GM21576 (cell line): ENCODE measurements around the gene PDZD2.
"Not testable (repeated sequence)": the region's sequence is repeated elsewhere in the genome, so short reads cannot be mapped to it uniquely, and the experiment has no call there.

Experiments used
- ATAC-seq: cut with Tn5 transposase; IDR thresholded peaks from one replicate; pipeline ENCODE4 v1.9.1; 2021; ENCODE audit warnings: mild to moderate bottlenecking, moderate library complexity; ENCODE audit not compliant: unreplicated experiment

The PDZD2 gene

DNA sequence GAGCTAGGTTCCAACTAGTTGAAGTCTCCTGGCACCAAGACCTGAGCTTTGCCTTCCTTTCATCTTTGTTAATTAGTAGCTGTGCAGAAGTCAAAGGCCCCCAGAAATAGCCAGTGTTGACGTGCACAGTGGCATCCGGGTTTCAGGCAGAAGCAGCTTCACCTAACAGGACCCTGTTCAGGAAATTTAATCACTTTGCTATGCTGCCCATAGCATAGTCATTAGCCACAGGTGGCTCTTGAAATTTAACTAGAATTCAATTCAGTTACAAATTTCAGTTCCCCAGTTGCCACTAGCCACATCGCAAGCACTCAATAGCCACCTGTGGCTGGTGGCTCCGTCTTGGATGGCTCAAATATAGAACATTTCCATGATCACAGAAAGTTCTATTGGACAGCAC lies 356.1 kb downstream of the PDZD2 start:
- peak; percentile 77 for ATAC-seq

DNA sequence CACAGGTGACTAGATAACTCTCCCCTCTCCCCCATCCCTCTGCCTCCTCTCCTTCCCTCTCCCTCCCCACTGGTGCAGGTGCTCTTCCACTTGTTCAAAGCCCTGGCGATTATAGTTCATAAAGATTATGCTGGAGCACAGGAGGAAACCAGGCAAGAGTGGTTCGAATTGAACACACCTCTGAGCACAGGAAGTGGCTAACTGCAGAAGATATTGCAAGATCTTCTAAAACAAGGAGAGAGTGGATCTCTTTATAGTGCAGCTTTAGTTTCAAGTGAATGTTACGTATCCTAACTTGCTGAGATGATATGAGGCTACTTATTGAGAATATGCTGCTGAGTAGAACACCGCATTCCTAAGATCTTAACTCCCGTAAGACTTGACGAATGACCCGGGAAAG lies 356.8 kb downstream of the PDZD2 start:
- ATAC-seq: no peak

DNA sequence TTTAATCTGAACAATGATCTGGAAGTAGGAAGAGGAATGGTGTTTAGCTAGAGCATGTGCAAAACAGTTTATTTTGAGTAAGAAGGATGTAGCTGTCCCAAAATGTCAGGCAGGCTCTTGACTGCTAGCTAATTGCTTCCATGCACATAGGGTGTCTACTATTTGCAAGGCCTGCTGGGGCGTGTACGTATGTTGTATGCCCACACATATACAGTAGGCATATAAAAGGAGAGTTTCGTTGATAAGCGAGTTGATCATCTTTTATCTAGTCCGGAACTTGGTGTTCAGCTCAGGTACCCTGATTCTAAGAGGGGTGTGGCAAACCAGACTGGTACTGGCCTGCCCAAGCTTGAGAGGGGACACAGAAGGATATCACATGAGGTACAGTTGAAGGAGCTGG lies 358.0 kb downstream of the PDZD2 start:
- ATAC-seq: no peak

DNA sequence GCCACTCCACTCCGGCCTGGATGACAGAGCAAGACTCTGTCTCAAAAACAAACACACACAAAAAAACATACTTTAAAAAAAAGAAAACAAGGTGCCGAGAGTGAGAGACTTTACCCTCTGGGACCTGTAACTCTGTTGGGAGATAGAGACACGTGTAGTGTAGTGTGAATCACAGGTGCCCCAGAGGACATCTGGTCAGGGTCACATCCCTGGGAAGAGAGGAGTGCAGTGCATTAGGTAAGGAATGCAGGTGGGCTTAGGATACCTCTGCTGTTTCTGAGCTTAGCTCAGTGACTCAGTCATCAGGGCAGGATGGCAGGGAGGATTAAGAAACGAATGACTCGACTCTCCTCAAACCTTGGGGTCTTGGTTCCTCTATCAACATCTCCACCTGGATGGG lies 360.5 kb downstream of the PDZD2 start:
- no peak for ATAC-seq

DNA sequence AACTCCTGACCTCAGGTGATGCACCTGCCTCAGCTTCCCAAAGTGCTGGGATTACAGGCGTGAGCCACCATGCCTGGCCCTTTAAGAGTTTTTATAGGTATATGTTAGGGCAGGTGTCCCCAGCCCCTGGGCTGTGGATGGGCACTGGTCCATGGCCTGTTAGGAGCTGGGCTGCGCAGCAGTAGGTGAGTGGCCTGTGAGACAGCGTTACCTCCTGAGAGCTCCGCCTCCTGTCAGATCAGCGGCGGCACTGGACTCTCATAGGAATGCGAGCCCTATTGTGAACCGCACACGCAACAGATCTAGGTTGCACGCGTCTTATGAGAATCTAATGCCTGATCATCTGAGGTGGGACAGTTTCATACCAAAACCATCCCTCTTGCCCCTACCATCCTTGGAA lies 361.8 kb downstream of the PDZD2 start:
- ATAC-seq: no peak

DNA sequence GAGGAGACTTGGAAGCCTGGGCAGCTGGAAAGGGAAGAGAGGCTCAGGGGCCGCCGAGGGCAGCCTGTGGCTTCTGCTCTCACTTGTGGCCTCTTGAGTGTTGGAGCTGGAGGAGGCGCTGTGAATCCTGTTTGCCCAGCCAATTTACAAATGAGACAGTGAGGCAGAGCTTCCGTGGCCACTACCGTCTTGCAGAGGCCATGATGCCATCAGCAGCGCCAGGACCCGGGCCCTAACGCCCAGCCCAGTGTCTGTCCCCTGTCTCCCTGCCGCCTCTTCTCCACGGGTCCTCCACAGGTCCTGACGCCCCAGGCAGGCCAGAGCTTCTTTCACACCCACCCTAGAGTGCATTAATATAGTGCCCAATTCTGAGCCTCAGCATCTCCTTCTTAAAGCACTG lies 362.4 kb downstream of the PDZD2 start:
- ATAC-seq: no peak

DNA sequence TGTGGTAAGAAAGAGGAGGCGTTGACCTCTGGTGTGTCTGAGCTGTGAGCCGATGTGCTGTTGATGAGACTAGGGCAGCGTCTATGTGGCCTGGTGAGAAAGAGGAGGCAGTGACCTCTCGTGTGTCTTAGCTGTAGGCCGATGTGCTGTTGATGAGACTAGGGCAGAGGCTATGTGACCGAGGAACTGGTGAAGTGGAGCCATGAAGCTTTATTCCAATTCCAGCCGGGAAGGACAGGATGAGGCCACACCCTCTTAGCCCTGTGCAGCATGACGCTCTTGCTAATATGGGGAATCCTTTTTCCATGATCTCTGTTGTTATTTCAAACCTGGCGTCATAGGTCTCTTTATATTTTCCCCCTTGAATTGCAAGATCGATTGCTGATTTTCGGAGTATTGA lies 362.8 kb downstream of the PDZD2 start:
- ATAC-seq: no peak

DNA sequence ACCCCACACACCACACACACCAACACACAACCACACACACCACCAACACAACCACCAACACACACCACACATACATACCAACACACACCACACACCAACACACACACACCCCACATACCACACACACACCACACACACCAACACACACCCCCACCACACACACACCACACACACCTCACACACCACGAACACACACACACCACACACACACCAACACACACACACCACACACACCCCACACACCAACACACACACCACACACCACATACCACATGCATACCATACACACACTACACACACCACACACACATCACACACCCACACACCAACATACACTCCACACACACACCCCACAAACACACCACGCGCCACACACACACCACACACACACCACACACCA lies 363.8 kb downstream of the PDZD2 start:
- ATAC-seq: no peak

DNA sequence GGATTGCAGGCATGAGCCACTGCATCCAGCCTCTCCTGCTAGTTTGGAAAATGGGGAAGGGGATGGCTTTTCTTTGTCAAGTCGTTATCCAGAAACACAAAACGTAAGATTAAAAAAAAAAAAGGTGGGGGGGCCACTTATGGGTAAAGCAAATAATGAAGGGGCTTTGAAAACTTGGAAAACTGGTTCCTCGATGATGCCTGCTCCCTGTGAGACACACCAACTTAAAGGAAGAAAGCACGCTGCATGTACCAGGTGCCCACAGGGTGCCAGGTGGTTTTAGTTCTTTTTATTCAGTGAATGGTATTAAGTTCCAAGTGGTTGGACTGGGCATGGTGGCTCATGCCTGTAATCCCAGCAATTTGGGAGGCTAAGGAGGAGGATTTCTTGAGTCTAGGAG lies 365.1 kb downstream of the PDZD2 start:
- no peak for ATAC-seq

DNA sequence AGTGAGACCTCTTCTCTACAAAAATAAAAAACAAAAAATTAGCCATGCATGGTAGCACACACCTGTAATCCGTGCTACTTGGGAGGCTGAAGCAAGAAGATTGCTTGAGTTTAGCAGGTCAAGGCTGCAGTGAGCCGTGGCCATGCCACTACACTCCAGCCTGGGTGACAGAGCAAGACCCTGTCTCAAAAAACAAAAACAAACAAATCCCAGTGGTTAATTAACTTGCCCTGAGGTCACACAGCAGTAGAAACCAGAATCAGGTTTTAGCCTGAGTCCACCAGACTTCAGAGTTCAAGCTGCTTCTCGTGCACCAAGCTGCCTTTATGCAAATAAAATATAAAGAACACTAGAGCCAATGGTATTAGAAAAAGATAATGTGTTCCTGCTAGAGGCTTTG lies 365.5 kb downstream of the PDZD2 start:
- peak; percentile 54 for ATAC-seq

DNA sequence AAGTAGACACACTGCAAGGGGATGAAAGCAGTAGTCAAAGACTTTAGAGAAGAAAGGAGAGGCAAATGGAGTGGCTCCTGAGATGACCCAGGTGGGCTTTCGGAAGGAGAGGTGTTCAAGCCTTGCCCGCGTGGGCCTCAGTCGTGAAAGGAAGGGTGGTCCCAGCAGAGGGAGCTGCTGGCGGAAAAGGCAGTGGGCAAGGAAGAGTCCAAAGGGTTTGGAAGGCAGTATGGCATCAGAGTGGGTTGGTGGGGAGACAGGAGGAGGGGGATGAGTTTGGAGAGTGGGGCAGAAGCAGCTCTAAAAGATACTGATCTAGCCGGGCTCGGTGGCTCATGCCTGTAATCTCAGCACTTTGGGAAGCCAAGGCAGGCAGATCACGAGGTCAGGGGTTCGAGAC lies 369.8 kb downstream of the PDZD2 start:
- no peak for ATAC-seq

DNA sequence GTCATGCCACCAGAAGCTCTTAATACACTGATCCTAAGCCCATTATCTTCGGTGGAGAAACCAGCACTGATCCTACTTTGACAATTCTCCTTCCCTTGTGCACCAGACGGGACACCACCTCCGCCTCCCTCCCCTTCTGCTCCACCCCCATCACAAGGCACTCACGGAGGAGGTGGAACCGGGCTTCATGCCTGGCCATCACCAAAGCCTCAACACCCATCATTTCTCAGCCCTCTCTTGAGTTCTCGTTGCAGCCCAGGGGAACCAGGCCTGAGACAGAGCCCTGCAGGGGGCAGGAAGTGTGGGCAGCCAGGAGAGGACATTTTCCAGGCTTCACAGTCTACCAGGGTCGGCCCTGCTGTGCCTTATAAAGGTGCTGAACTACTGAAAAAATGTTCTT lies 374.7 kb downstream of the PDZD2 start:
- no peak for ATAC-seq

DNA sequence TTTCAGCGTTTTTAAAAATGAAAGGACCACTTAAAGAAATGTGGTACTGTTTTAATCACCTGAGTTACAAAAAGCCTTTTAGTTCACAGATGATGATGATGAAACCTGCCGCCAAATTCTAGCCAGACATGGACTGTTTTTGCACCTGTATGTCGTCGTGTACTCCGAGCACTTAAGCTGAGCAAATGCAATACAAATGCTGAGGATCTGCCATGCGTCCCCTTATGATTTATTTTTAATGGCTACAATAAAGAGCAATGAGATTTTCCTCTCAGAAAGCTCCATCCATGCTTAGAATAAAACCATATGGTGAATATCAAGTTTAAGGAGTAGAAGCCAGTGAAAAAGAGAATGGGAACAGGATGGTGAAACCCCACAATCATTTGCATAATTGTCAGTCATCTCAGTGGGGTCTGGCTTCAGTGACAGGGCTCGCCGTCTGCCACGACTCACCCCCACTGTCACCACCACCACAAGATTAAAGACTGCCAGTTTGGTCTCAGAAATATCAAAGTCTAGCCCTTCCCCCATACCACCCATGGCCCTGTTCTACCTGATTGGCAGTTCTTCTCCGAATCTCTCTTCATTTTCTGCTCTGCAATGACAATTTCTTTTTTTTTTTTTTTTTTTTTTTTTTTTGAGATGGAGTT lies 375.3 kb downstream of the PDZD2 start:
- no peak for ATAC-seq

DNA sequence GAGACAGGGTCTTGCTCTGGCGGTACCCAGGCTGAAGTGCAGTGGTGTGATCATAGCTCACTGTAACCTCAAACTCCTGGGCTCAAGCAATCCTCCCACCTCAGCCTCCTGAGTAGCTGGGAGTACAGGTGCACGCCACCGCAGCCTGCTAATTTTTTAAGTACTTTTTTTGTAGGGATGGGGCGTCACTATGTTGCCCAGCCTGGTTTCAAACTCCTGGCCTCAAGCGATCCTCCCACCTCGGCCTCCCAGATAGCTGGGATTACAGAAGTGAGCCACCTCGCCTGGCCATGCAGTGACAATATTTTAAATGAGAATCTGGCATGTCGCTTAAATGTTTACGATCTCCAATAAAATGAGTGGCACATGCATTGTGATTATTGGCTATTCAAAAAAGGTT lies 376.3 kb downstream of the PDZD2 start:
- ATAC-seq: not testable (repeated sequence)

DNA sequence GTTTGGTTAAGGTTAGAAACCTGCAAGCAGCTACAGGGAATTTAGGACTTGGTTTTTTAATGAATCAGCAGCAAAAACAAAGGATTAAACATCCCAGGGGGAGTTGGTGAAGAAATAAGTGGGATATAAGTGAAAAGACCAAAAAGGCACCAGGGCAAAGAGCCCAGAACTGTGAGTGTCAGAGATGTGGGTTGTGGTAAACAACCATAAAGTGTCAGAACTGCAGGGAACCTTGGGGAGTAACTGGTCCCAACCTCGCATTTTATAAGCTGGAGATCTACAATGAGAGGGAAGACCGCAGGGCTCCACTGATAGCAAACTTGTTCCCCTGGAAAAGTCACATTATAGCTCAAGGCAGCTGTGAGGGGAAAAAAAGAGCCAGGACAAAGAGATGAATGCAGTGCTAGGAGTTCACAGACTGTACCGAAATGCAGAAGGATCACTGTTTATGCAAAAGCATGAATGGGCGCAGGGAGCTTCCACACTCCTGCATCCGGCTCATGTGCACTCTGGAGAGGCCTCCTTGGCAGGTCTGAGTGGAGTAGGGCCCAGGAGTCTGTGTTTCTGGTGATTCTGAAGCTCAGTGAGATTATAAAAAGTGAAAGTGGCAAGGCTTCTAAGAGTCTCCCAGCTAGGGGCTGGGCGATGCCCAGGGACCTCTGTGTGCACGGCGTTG lies 378.9 kb downstream of the PDZD2 start:
- no peak for ATAC-seq

DNA sequence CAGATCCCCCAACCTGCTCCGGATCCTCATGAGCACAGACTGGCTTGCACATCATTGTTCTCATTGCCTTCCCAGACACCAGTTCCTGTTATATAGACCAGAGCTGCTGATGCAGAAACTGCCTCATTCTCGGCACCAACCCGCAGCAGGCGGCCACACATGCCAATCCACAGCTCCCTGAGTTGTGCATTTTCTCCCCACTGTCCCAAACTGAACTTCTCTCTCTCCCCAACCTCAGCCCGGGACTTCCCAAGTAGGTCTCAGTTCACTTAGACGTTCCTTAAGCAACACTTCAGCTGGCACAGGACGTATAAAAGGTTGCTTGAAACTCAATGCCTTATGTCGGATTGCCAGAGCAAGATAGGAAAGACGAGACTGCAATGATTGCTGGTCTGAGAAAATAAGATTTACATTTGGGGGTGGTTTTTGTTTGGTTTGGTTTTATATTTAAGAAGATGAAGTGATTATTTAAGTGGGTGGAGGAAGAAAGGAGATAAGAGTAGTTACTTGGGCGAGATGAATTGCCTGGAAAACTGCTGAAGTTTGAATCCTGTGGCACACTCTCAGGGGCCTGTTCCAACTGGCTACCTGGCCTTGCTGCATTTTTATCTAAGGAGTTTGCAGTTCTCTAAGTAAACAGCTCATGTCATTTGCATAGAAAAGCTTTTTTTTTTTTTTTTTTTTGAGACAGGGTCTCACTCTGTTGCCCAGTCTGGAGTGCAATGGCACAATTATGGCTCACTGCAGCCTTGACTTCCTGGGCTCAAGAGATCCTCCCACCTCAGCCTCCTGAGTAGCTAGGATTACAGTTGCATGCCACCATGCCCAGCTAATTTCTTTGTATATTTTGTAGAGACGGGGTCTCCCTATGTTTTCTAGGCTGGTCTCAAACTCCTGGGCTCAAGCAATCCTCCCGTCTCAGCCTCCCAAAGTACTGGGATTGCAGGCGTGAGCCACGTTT lies 379.8 kb downstream of the PDZD2 start:
- no peak for ATAC-seq

DNA sequence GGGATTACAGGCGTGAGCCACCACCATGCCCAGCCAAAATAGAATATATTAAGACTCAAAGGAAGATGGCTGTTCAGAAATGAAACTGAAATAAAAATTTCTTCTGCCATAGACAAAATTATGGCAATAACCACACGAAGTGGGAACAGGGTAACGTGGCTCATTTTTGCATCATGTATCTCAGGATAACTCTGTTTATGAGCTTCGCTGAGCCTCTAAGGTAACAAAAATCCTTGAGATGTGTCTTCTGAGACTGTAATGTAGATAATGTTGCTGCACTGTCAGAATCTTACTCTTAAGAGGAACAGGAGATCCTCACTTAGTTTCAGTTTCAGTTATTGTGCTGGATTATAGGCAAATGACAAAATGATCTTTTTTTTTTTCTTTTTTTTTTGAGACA lies 381.3 kb downstream of the PDZD2 start:
- peak; percentile 90 for ATAC-seq

DNA sequence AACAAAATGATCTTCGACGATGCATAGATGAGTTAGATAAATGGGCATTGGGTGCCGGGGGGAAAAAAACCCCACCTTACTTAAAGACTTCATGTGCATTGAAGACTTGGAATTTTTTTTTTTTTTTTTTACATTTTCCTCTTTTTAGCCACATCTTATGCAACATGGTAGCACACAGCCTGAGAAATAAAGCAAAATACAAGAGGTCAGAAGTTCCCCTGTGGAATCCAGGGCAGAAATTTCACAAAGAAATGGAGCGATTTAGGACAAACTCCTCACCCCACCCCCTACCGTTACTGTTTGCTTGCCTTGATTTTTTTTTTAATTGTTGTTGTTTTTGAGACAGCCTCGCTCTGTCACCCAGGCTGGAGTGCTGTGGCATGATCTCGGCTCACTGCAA lies 382.0 kb downstream of the PDZD2 start:
- ATAC-seq: no peak

DNA sequence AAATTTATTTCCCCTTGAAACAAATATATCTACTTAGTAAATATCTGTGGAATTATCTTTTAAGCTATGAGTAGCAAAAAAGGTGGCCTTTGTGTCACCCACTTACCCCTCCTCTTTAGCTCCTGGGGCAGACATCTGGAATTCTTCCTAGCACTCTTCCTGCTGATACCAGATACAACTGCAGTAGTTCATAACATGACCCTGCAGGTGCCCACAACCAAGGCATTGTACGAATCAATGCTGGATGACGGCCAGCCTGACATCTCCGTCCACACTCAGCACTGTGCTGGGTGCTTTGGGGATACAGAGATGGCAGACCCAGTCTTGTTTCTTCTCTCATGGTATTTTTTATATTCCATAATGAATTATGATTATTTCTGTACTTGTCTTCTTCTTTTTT lies 382.8 kb downstream of the PDZD2 start:
- ATAC-seq: no peak

DNA sequence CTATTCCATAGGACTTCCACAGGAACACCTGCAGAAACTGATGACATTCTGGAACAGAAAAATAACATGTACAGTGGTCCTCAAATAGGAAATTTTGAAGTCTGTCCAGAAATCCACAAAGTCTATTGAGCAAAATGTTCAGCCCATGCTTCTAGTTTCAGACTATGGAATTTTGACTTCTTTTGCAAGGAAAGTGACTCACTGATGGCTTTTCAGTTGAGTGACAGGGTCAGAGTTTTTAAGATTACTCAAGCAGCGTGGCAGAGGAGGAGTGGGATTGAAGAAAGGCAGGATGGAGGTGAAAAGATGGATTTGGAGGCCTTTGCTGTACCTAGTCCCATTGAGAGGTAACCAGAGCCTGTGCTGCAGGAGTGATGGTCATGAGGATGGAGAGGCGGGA lies 383.7 kb downstream of the PDZD2 start:
- ATAC-seq: no peak

DNA sequence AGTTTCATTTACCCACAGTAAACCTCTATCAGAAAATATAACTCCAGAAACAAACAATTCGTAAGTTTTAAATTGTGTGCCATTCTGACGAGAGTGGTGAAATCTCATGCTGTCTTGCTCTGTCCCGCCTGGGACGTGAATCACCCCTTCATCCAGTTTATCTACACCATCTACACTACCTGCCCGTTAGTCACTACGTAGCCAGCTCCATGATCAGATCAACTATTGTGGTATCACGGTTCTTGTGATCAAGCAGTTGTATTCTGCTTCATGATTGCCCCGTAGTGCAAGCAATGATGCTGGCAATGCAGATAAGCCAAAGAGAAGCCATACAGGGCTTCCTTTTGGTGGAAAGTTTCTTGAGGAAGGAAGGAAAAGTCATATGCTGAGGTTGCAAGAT lies 384.9 kb downstream of the PDZD2 start:
- ATAC-seq: no peak

DNA sequence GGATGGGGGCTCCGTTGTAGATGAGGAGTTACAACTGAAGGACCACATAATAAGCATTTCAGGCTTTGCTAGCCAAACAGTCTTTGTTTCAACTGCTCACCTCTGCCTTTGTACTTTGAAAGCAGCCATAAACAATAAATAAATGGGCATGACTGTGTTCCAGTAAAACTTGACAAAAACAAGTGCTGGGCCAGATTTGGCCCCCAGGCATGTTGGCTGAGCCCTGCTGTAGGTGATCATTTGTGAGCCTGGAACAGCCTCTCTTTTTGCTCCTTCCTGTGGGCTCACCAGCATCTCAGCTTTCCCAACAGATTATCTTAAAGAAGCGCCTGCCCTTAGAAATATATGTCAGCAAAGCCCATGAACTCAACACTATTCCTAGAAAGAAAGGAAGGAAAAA lies 385.8 kb downstream of the PDZD2 start:
- no peak for ATAC-seq
